ENCODE measurements around the gene PLEKHG4B. TPM values are rescaled to one million over a fixed set of nuclear protein-coding genes. Genes with fewer than 3 reads are reported as not detected.

PLEKHG4B gene
- total RNA-seq, 2 donors from 2014 or later: 0.05 to 0.17 TPM

DNA sequence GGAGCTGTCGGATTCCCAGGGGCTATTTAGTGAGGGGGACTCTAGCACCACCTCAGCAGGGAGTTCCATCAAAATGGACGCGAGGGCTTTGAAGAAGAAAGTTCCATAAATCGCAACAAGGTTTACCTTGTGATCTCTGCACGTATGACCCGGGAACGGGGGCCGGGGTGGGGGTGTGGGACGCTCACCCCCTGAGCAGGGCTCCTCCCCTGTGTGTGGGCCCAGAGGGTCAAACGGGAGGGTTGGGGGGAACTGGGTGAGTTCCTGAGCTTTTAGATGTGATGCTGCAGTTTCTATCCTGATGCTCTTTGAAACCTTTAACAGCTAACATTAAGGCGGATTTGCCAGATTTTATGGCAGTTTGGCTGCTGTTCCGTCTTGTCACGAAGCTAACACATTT, 80.5 kb downstream of the PLEKHG4B start:
- intact Hi-C loops (cut with DNase I): no loop called here
- Histone ChIP-seq H3K4me1 (no peaks in the 10 kb centered on the region), H3K4me3 (no peak overlapping the region), H3K9me3 (no peaks in the 10 kb centered on the region), H3K27ac (no peak overlapping the region), H3K36me3 (no peaks in the 10 kb centered on the region), H3K9ac (ENCODE audit: low read depth in 2 of 2, low read length in 2 of 2) (no peak overlapping the region), H3K27me3 (no peaks in the 10 kb centered on the region)
- TF ChIP-seq, protein P1, sequence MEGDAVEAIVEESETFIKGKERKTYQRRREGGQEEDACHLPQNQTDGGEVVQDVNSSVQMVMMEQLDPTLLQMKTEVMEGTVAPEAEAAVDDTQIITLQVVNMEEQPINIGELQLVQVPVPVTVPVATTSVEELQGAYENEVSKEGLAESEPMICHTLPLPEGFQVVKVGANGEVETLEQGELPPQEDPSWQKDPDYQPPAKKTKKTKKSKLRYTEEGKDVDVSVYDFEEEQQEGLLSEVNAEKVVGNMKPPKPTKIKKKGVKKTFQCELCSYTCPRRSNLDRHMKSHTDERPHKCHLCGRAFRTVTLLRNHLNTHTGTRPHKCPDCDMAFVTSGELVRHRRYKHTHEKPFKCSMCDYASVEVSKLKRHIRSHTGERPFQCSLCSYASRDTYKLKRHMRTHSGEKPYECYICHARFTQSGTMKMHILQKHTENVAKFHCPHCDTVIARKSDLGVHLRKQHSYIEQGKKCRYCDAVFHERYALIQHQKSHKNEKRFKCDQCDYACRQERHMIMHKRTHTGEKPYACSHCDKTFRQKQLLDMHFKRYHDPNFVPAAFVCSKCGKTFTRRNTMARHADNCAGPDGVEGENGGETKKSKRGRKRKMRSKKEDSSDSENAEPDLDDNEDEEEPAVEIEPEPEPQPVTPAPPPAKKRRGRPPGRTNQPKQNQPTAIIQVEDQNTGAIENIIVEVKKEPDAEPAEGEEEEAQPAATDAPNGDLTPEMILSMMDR (IDR thresholded peaks at IDR 0.05): no peak
- DNase-seq: no peak

DNA sequence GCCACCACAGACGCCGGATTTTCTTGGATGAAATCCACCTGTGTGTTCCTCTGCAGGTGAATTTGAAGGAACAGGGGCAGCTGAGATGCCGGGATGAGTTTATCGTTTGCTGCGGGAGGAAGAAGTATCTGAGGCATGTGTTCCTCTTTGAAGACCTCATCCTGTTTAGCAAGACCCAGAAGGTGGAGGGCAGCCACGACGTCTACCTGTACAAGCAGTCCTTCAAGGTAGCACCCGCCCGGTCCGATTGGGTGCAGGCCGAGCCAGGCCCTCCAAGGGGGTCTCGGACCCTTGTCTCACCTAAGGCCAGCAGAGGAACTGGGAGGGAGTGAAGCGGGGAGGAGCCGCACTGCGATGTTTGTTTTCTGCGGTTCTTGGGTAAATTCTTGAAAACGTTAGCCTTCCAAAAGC, 80.9 kb downstream of the PLEKHG4B start:
- Histone ChIP-seq H3K36me3 (no peaks in the 10 kb centered on the region), H3K9ac (ENCODE audit: low read depth in 2 of 2, low read length in 2 of 2) (no peak overlapping the region), H3K4me3 (no peak overlapping the region), H3K27me3 (no peaks in the 10 kb centered on the region), H3K4me1 (no peaks in the 10 kb centered on the region), H3K9me3 (no peaks in the 10 kb centered on the region), H3K27ac (no peak overlapping the region)
- no peak for DNase-seq
- TF ChIP-seq, protein P1 (IDR thresholded peaks at IDR 0.05): no peak
- intact Hi-C loops (cut with DNase I): no loop called here

DNA sequence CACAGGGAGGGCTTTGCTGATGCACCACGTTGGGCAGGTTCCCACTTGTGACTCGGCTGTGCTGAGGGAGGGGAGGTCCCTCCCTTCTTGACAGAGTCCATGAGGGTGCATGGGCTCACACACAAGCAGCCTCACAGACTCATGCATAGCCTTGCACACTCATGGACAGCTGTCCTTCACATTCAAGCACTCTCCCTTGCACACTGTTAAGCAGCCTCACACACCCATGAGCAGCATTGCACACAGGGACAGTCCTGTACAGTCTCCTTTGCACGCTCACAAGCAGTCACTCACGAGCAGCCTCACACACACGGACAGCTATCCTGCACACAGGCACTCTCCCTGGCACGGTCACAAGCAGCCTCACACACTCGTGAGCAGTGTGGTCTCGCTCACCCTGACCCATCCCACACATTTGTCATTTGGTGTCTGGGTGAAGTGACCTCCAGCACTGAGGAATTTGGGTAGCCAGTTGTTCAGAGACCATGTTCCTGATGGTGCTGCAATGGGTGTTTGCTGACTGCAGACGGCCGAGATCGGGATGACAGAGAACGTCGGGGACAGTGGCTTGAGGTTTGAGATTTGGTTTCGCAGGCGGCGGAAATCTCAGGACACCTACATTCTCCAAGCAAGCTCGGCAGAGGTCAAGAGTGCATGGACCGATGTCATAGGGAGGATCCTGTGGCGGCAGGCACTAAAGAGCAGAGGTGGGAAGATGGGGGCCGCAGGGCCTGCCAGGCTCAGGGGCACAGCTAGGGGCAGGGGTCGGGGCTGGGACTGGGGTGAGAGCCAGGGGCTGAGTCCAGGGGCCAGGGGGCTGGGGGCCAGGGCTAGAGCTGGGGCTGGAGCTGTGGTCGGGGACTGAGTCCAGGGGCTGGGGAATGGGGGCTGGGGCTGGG, 81.7 kb downstream of the PLEKHG4B start:
- Histone ChIP-seq H3K27me3 (no peaks in the 10 kb centered on the region), H3K9ac (ENCODE audit: low read depth in 2 of 2, low read length in 2 of 2) (no peak overlapping the region), H3K36me3 (no peaks in the 10 kb centered on the region), H3K9me3 (no peaks in the 10 kb centered on the region), H3K27ac (no peak overlapping the region), H3K4me1 (no peaks in the 10 kb centered on the region), H3K4me3 (no peak overlapping the region)
- no peak for DNase-seq
- intact Hi-C loops (cut with DNase I): no loop called here
- TF ChIP-seq, protein P1 (IDR thresholded peaks at IDR 0.05): no peak

DNA sequence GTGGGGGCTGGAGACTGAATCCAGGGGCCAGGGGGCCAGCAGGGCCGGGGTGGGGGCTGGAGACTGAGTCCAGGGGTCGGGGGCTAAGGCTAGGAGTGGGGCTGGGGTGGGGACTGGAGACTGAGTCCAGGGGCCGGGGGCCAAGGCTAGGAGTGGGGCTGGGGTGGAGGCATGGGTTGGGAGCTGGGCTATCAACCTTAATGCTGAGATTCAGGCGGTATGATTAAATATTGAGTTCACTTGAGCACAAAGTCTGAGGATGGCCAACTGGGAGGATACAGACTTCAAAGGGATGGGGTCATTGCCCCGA, 82.3 kb downstream of the PLEKHG4B start:
- no peak overlapping the region for H3K4me3 ChIP-seq
- intact Hi-C loops (cut with DNase I): no loop called here
- no peaks in the 10 kb centered on the region for H3K36me3 ChIP-seq
- H3K9me3 ChIP-seq: no peaks in the 10 kb centered on the region
- no peak overlapping the region for H3K27ac ChIP-seq
- no peaks in the 10 kb centered on the region for H3K27me3 ChIP-seq
- DNase-seq: no peak
- no peak overlapping the region for H3K9ac ChIP-seq (ENCODE audit: low read depth in 2 of 2, low read length in 2 of 2)
- TF ChIP-seq, protein P1 (IDR thresholded peaks at IDR 0.05): no peak
- no peaks in the 10 kb centered on the region for H3K4me1 ChIP-seq

DNA sequence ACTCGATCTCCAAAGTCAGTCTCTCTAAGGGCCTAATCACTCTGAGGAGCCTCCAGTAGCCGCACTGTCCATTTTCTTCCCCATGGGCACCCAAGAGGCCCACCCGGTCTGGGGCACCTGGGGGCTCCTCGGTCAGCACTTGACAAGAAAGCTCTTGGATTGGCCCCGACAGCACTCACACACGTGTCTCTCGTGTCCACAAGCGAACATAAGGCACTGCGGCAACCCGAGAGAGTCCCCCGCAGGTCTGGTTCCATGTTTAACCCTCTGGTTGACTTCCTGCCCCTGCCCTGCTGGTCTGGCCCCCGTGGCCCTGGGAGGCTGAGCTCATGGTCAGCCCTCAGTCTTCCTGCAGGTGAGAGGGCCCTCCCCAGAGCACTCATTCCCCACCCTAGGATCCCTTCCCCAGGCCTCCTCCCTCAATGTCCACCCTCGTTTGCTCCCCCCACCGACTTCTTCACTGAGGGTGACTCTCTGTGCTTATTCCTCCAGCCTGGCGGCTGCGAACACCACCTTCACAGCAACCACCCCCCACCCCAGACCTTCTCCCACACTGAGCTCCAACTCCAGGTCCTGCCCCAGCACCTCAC, 83.0 kb downstream of the PLEKHG4B start:
- Histone ChIP-seq H3K4me1 (no peaks in the 10 kb centered on the region), H3K27me3 (no peaks in the 10 kb centered on the region), H3K9me3 (no peaks in the 10 kb centered on the region), H3K36me3 (no peaks in the 10 kb centered on the region), H3K27ac (no peak overlapping the region), H3K9ac (ENCODE audit: low read depth in 2 of 2, low read length in 2 of 2) (no peak overlapping the region), H3K4me3 (no peak overlapping the region)
- TF ChIP-seq, protein P1 (IDR thresholded peaks at IDR 0.05): no peak
- no peak for DNase-seq
- intact Hi-C loops (cut with DNase I): no loop called here

Data from colonic mucosa (tissue), 4 donors.